ELR (cell line): ENCODE data around the gene NCBP3.
"Not testable (repeated sequence)": the region's sequence is repeated elsewhere in the genome, so short reads cannot be mapped to it uniquely, and the experiment has no call there.

ENCODE experiments used
- DNase-seq: peaks from one replicate; pipeline ENCODE4 v3.0.0-alpha.2; 2015; ENCODE audit warnings: low read depth

The NCBP3 gene

GRCh38 chr17:3846437-3847164, 555 bp upstream of the NCBP3 start:
- DNase-seq: no peak

GRCh38 chr17:3845291-3845620, 790 bp downstream of the NCBP3 start:
- peak; percentile 50 for DNase-seq

GRCh38 chr17:3844556-3844955, 1.5 kb downstream of the NCBP3 start:
- DNase-seq: not testable (repeated sequence)

GRCh38 chr17:3843935-3844516, 2.0 kb downstream of the NCBP3 start:
- DNase-seq: peak; percentile 61

- DNase-seq: no peak
Observed at GRCh38 chr17:3838206-3838605, 7.8 kb downstream of the NCBP3 start.

- no peak for DNase-seq
Observed at GRCh38 chr17:3836551-3836950, 9.5 kb downstream of the NCBP3 start.

GRCh38 chr17:3835410-3836229, 10.4 kb downstream of the NCBP3 start:
- DNase-seq: peak; percentile 10

GRCh38 chr17:3834811-3835210, 11.2 kb downstream of the NCBP3 start:
- no peak for DNase-seq

GRCh38 chr17:3828852-3829232, 17.2 kb downstream of the NCBP3 start:
- no peak for DNase-seq

GRCh38 chr17:3828151-3828851, 17.7 kb downstream of the NCBP3 start:
- DNase-seq: no peak

GRCh38 chr17:3827124-3827773, 18.8 kb downstream of the NCBP3 start:
- peak; percentile 80 for DNase-seq

GRCh38 chr17:3826191-3826590, 19.9 kb downstream of the NCBP3 start:
- peak; percentile 66 for DNase-seq

GRCh38 chr17:3821101-3821500, 24.9 kb downstream of the NCBP3 start:
- DNase-seq: no peak

- DNase-seq: no peak
Observed at GRCh38 chr17:3818786-3819185, 27.3 kb downstream of the NCBP3 start.

GRCh38 chr17:3817851-3818605, 28.0 kb downstream of the NCBP3 start:
- DNase-seq: no peak

- DNase-seq: no peak
Observed at GRCh38 chr17:3815925-3816324, 30.1 kb downstream of the NCBP3 start.

GRCh38 chr17:3815122-3815521, 30.9 kb downstream of the NCBP3 start:
- DNase-seq: no peak

GRCh38 chr17:3814361-3814760, 31.7 kb downstream of the NCBP3 start:
- DNase-seq: no peak

GRCh38 chr17:3813171-3813570, 32.9 kb downstream of the NCBP3 start:
- DNase-seq: no peak

- no peak for DNase-seq
Observed at GRCh38 chr17:3812771-3813170, 33.3 kb downstream of the NCBP3 start.

- DNase-seq: no peak
Observed at GRCh38 chr17:3812284-3812683, 33.8 kb downstream of the NCBP3 start.
